HUDEP-2 (cell line): ENCODE data around the gene RPUSD4.
"Not testable (repeated sequence)": the region's sequence is repeated elsewhere in the genome, so short reads cannot be mapped to it uniquely, and the experiment has no call there.

Source experiments
- DNase-seq, 76 experiments: peaks; one replicate each; lab custom pipeline; 2025; ENCODE audit not compliant: unreplicated experiment in 76 of 76; lab: John Stamatoyannopoulos, UW

Gene RPUSD4

GRCh38 chr11:126211236-126212088 is at the start of gene RPUSD4, which contains the start of gene FAM118B:
RPUSD4 (minus strand) TSS chr11:126211650; CDS start chr11:126211638, 12 bp downstream.
FAM118B (plus strand) TSS chr11:126211782; CDS start chr11:126235002, 23,220 bp downstream.
- DNase-seq: peak in 75 of 76 experiments; percentile 42 to 98 (median 94)

DNA sequence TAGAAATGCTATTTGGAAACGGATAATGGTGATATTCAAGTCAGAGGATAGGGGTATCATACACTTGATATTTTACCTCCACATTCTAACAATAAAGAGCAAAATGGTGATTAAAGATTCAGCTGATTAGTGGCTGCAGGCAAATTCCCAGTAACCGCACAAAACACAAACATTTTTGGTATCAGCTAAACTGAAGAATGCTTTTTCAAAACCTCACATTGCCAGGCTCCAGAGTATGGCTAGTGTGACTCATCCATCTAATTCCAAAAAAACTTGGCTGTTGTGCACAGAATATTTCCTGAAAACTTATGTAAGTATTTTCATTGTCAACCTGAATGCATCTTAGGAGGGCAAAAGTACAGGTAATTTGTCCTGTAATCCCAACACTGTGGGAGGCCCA is 46.3 kb upstream of the RPUSD4 start:
- DNase-seq: no peak

GRCh38 chr11:126257144-126257543 is 45.7 kb upstream of the RPUSD4 start:
- DNase-seq: no peak

DNA sequence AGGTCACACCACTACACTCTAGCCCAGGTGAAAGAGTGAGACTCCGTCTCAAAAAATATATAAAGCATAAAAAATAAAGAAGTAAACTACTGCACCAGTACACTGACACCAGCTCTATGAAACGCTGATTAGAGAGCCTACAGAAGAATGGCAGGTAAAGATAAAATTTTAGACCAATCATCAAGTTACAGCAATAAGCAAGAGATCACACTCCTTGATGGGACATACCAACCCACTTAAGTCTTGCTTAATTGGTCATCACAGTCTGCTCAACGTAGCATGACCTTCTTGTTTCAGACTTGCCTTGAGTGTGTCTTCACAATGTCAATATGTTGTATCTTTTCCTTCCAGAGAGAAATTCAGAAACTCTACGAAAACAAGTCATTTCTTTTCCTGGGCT is 44.8 kb upstream of the RPUSD4 start:
- DNase-seq: no peak

- not testable (repeated sequence) for DNase-seq
Measured at GRCh38 chr11:126255507-126255906, 44.1 kb upstream of the RPUSD4 start.

GRCh38 chr11:126254819-126255218 is 43.4 kb upstream of the RPUSD4 start:
- DNase-seq: no peak

- no peak for DNase-seq
Measured at GRCh38 chr11:126253265-126253664, 41.8 kb upstream of the RPUSD4 start.

GRCh38 chr11:126246636-126247035 is 35.2 kb upstream of the RPUSD4 start:
- no peak for DNase-seq

- DNase-seq: no peak
Measured at GRCh38 chr11:126233391-126233790, 21.9 kb upstream of the RPUSD4 start.

GRCh38 chr11:126232683-126233082 is 21.2 kb upstream of the RPUSD4 start:
- no peak for DNase-seq

- no peak for DNase-seq
Measured at GRCh38 chr11:126231725-126232459, 20.4 kb upstream of the RPUSD4 start.

- no peak for DNase-seq
Measured at GRCh38 chr11:126229858-126230540, 18.5 kb upstream of the RPUSD4 start.

- DNase-seq: no peak
Measured at GRCh38 chr11:126226334-126227084, 15.1 kb upstream of the RPUSD4 start.

- DNase-seq: no peak
Measured at GRCh38 chr11:126225295-126225665, 13.8 kb upstream of the RPUSD4 start.

- DNase-seq: no peak
Measured at GRCh38 chr11:126224647-126225294, 13.3 kb upstream of the RPUSD4 start.

DNA sequence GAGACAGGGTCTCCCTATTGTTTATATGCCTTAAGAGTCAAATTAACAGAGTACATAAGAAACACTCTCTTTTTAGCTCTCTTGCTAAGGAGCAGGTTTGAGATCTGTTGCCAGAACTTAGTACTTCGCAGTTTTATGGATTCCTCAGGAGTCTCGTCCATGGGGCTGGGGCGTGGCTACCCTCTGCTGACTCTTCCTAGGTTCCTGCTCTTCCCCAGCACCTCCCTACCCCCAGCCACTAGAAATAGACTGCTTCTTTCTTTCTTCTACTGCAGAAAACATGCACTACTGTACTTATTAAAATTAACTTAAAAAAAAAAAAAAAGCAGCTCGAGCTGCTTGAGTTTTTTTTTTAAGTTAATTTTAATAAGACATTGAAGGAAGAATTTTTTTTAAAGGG is 8.1 kb upstream of the RPUSD4 start:
- no peak for DNase-seq

DNA sequence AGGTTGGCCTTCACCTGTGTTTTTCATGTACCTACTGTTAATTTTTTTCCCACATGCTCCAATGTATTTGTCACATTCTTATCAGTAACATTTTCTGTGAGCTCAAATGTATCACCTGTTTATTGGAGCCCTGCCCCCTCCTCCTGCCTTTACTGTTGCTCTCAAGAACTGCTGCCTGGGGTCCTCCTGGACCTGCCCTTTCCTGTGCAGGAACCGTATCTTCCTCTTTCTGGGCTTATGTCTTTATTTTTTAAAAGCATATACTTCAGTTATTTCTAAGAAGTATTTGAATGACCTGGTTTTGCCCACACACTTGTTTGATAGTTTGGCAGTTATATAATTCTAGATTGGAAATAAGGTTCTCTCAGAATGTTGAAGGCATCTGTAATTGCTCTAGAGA is 6.0 kb upstream of the RPUSD4 start:
- no peak for DNase-seq

GRCh38 chr11:126216526-126217305 is 5.3 kb upstream of the RPUSD4 start:
- no peak for DNase-seq

DNA sequence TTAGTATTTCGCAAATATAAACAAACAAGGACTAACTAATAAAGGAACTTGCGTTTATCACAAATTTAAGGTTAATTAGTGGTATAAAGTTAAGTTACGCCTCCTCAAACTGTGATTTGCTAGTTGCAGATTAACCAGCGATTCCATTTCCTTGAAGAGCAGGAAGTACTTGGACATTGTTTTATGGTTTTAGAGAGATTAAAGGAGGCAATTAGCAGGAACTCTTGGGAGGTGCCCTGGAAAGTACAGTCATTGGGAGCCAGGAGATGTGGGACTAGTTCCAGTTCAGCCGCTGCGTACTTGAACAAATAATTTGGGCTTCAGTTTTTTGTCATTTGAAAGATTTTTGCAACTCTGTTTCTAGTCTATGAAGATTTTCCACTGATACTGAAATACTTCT is 3.4 kb upstream of the RPUSD4 start:
- DNase-seq: no peak
